Stomach (tissue), 4 donors: ENCODE results near the gene DDIT3.

Source experiments
- CTCF ChIP-seq, 7 experiments: fragments of 450-650 bp in 4 of 7; fragments of 200-600 bp in 3 of 7; sonication (generic) in 3 of 7; IDR thresholded peaks; one replicate each; pipeline ENCODE4 v1.5.1; 2016 to 2019; ENCODE audit warnings: antibody characterized with exemption in 7 of 7, control low read depth in 2 of 7, mild to moderate bottlenecking in 1 of 7
- EP300 ChIP-seq: sonication (generic); formaldehyde crosslinking; IDR thresholded peaks from one replicate; pipeline ENCODE4 v1.6.1; 2017; ENCODE audit warnings: antibody characterized with exemption
- POLR2A ChIP-seq, 4 donors: fragments of 450-650 bp; IDR thresholded peaks; one replicate each; pipeline ENCODE4 v1.6.1; 2016; ENCODE audit warnings: antibody characterized with exemption in 4 of 4, control low read depth in 2 of 4, mild to moderate bottlenecking in 1 of 4, moderate library complexity in 1 of 4

GRCh38 chr12:57554897-57555296 lies 34.6 kb upstream of the DDIT3 start:
- TF ChIP-seq CTCF (IDR thresholded peaks at IDR 0.05) = no peak
- TF ChIP-seq POLR2A (IDR thresholded peaks at IDR 0.05) = no peak
- TF ChIP-seq EP300 = no peak
